ENCODE measurements around the gene ROCK1. TPM values are rescaled to one million over a fixed set of nuclear protein-coding genes. Genes with fewer than 3 reads are reported as not detected.

ROCK1 gene
- total and polyA plus RNA-seq, 9 of the 15 experiments (the other 6 are each of a cell fraction or from before 2014, with no cell fraction given): 7.4 to 28.6 (median 17.7) TPM

GRCh38 chr18:20975077-20975476 lies 136.5 kb downstream of the ROCK1 start:
- H3K27ac ChIP-seq (ENCODE audit: extremely low read depth, low read depth, low read length): no peak overlapping the region
- 88% methylated on average over 2 of the region's 2 CpGs for WGBS (ENCODE audit: insufficient coverage, low coverage, missing lambda C conversion rate)
- ChIA-PET CTCF (ENCODE audit: low intra/inter-chr PET ratio) (no interaction called here), POLR2A (interaction anchor here (1.1 kb wide), 1 partner anchor 73 kb away, joined by 3 read pairs; no protein-coding TSS in a partner anchor)
- no peaks in the 10 kb centered on the region for H3K4me1 ChIP-seq (replicated peaks in 1 of 2; ENCODE audit: control insufficient read depth in 2 of 2, insufficient read depth in 2 of 2, low read length in 2 of 2)
- H3K79me2 ChIP-seq (ENCODE audit: control insufficient read depth, insufficient read depth, low read length): no peaks in the 10 kb centered on the region
- H3K9me1 ChIP-seq (ENCODE audit: control insufficient read depth, insufficient read depth, low read length): no peaks in the 10 kb centered on the region
- H4K20me1 ChIP-seq (replicated peaks; ENCODE audit: control insufficient read depth, insufficient read depth, low read length): no peaks in the 10 kb centered on the region; the same call in 1 of the 2 replicates
- no peak for TF ChIP-seq ARHGAP35 (IDR thresholded peaks at IDR 0.05; ENCODE audit: partially characterized antibody)
- TF ChIP-seq RB1 (IDR thresholded peaks at IDR 0.05; ENCODE audit: low read depth): no peak
- no peak for TF ChIP-seq ZEB2 (IDR thresholded peaks at IDR 0.05)
- TF ChIP-seq ZFP1 (CRISPR knock-in tag; IDR thresholded peaks at IDR 0.05): no peak
- TF ChIP-seq, protein P1, sequence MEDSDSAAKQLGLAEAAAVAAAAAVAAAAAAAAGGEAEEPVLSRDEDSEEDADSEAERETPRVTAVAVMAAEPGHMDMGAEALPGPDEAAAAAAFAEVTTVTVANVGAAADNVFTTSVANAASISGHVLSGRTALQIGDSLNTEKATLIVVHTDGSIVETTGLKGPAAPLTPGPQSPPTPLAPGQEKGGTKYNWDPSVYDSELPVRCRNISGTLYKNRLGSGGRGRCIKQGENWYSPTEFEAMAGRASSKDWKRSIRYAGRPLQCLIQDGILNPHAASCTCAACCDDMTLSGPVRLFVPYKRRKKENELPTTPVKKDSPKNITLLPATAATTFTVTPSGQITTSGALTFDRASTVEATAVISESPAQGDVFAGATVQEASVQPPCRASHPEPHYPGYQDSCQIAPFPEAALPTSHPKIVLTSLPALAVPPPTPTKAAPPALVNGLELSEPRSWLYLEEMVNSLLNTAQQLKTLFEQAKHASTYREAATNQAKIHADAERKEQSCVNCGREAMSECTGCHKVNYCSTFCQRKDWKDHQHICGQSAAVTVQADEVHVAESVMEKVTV (CRISPR knock-in tag; IDR thresholded peaks at IDR 0.05): no peak
- TF ChIP-seq IRF2 (CRISPR knock-in tag; IDR thresholded peaks at IDR 0.05): no peak
- TF ChIP-seq RNF2 (IDR thresholded peaks at IDR 0.05): no peak
- no peak for TF ChIP-seq GABPA (tag; conservative IDR thresholded peaks at IDR 0.05; ENCODE audit: low read depth)
- no peak for TF ChIP-seq SNIP1 (IDR thresholded peaks at IDR 0.05; ENCODE audit: low read depth)
- TF ChIP-seq ZBTB8A (IDR thresholded peaks at IDR 0.05; ENCODE audit: partially characterized antibody): no peak
- TF ChIP-seq CAMTA2 (CRISPR knock-in tag; conservative IDR thresholded peaks at IDR 0.05): no peak
- TF ChIP-seq, protein P2, sequence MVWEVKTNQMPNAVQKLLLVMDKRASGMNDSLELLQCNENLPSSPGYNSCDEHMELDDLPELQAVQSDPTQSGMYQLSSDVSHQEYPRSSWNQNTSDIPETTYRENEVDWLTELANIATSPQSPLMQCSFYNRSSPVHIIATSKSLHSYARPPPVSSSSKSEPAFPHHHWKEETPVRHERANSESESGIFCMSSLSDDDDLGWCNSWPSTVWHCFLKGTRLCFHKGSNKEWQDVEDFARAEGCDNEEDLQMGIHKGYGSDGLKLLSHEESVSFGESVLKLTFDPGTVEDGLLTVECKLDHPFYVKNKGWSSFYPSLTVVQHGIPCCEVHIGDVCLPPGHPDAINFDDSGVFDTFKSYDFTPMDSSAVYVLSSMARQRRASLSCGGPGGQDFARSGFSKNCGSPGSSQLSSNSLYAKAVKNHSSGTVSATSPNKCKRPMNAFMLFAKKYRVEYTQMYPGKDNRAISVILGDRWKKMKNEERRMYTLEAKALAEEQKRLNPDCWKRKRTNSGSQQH (CRISPR knock-in tag; IDR thresholded peaks at IDR 0.05): no peak
- TF ChIP-seq MCM7 (IDR thresholded peaks at IDR 0.05): no peak
- TF ChIP-seq THRA (IDR thresholded peaks at IDR 0.05): no peak
- H2AFZ ChIP-seq (ENCODE audit: low read depth, low read length): no peak overlapping the region
- DNase-seq (ENCODE audit: extremely low read depth in 1 of 4, low spot score in 3 of 4): no peak
- H3K36me3 ChIP-seq (ENCODE audit: control insufficient read depth, insufficient read depth, low read length): peaks cover 11% of the 10 kb centered on the region; the same call in 2 of the 3 replicates
- ATAC-seq: no peak
- H3K4me3 ChIP-seq: no peak overlapping the region
- no peak overlapping the region for H3K4me2 ChIP-seq (ENCODE audit: insufficient read depth, low read length)
- H3K9ac ChIP-seq (ENCODE audit: insufficient read depth in 1 of 2, low read depth in 2 of 2, low read length in 2 of 2): no peak overlapping the region
- H3K9me3 ChIP-seq (replicated peaks; ENCODE audit: control insufficient read depth, insufficient read depth, low read depth, low read length): no peaks in the 10 kb centered on the region
- no peaks in the 10 kb centered on the region for H3K27me3 ChIP-seq (ENCODE audit: control insufficient read depth in 2 of 2, insufficient read depth in 2 of 2, low read length in 2 of 2)
- FAIRE-seq: no peak
- in situ Hi-C loops (cut with MboI): no loop called here
- no TSS peak for BruUV-seq (replicated peaks)
- intact Hi-C loops (cut with micrococcal nuclease): loop anchor here (10.0 kb wide), 2 partner anchors 160 to 210 kb away; no protein-coding TSS in a partner anchor
